HUES48 (cell line): ENCODE results near the gene E2F2.
"Not testable (repeated sequence)": the region's sequence is repeated elsewhere in the genome, so short reads cannot be mapped to it uniquely, and the experiment has no call there.

ENCODE experiments used
- H3K27ac ChIP-seq: one replicate; pipeline ENCODE4 v1.7.0; 2013; ENCODE audit warnings: low read depth, low read length, inconsistent platforms
- H3K27me3 ChIP-seq: 2 replicates; pipeline ENCODE4 v1.6.1; 2013; ENCODE audit warnings: mild to moderate bottlenecking, low read length; ENCODE audit not compliant: control insufficient read depth, insufficient read depth
- H3K36me3 ChIP-seq: 2 replicates; pipeline ENCODE4 v1.6.1; 2013; ENCODE audit warnings: low read length; ENCODE audit not compliant: control insufficient read depth, insufficient read depth
- H3K4me1 ChIP-seq: 2 replicates; pipeline ENCODE4 v1.6.1; 2013; ENCODE audit warnings: mild to moderate bottlenecking, low read length; ENCODE audit not compliant: control insufficient read depth, insufficient read depth
- H3K4me3 ChIP-seq: 2 replicates; pipeline ENCODE4 v1.5.1; 2013; ENCODE audit warnings: mild to moderate bottlenecking, low read depth, low read length
- H3K9ac ChIP-seq: 2 replicates; pipeline ENCODE4 v1.6.1; 2013; ENCODE audit warnings: mild to moderate bottlenecking, low read depth, low read length, moderate library complexity
- H3K9me3 ChIP-seq: 2 replicates; pipeline ENCODE4 v1.6.1; 2013; ENCODE audit warnings: low read length; ENCODE audit not compliant: control insufficient read depth, insufficient read depth

E2F2 gene

GRCh38 chr1:23543707-23544443, 12.8 kb upstream of the E2F2 start:
- no peak overlapping the region for H3K9ac ChIP-seq
- H3K36me3 ChIP-seq = no peaks in the 10 kb centered on the region
- no peak overlapping the region for H3K4me3 ChIP-seq
- H3K27me3 ChIP-seq = no peaks in the 10 kb centered on the region
- H3K4me1 ChIP-seq = peaks cover 4% of the 10 kb centered on the region; the same call in 1 of the 2 replicates
- H3K27ac ChIP-seq = no peak overlapping the region
- no peaks in the 10 kb centered on the region for H3K9me3 ChIP-seq

- not testable (repeated sequence) for H3K36me3 ChIP-seq, H3K4me3 ChIP-seq, H3K9ac ChIP-seq, H3K27me3 ChIP-seq, H3K4me1 ChIP-seq, H3K27ac ChIP-seq, H3K9me3 ChIP-seq
Measured at GRCh38 chr1:23542940-23543339, 11.9 kb upstream of the E2F2 start.

- no peaks in the 10 kb centered on the region for H3K27me3 ChIP-seq
- no peaks in the 10 kb centered on the region for H3K9me3 ChIP-seq
- no peaks in the 10 kb centered on the region for H3K4me1 ChIP-seq
- no peak overlapping the region for H3K4me3 ChIP-seq
- H3K27ac ChIP-seq = peak overlapping the region; percentile 21
- no peaks in the 10 kb centered on the region for H3K36me3 ChIP-seq
- H3K9ac ChIP-seq = no peak overlapping the region
Measured at GRCh38 chr1:23539698-23540266, 8.7 kb upstream of the E2F2 start.

GRCh38 chr1:23537296-23537973, 6.4 kb upstream of the E2F2 start:
- H3K27ac ChIP-seq = no peak overlapping the region
- H3K9ac ChIP-seq = no peak overlapping the region
- H3K36me3 ChIP-seq = no peaks in the 10 kb centered on the region
- H3K27me3 ChIP-seq = peaks cover 12% of the 10 kb centered on the region
- no peak overlapping the region for H3K4me3 ChIP-seq
- no peaks in the 10 kb centered on the region for H3K9me3 ChIP-seq
- H3K4me1 ChIP-seq = no peaks in the 10 kb centered on the region

GRCh38 chr1:23533246-23534023, 2.4 kb upstream of the E2F2 start:
- H3K4me3 ChIP-seq = no peak overlapping the region
- H3K4me1 ChIP-seq = peaks cover 14% of the 10 kb centered on the region
- no peak overlapping the region for H3K9ac ChIP-seq
- H3K27me3 ChIP-seq = peaks cover 40% of the 10 kb centered on the region
- no peak overlapping the region for H3K27ac ChIP-seq
- no peaks in the 10 kb centered on the region for H3K36me3 ChIP-seq
- H3K9me3 ChIP-seq = no peaks in the 10 kb centered on the region

- H3K27ac ChIP-seq = peak overlapping the region; percentile 44
- H3K27me3 ChIP-seq = peaks cover 40% of the 10 kb centered on the region
- H3K9ac ChIP-seq = peak overlapping the region; percentile 55; the same call in 1 of the 2 replicates
- peaks cover 14% of the 10 kb centered on the region for H3K4me1 ChIP-seq
- H3K4me3 ChIP-seq = peak overlapping the region; percentile 42
- H3K9me3 ChIP-seq = no peaks in the 10 kb centered on the region
- no peaks in the 10 kb centered on the region for H3K36me3 ChIP-seq
Measured at GRCh38 chr1:23531562-23532094, 595 bp upstream of the E2F2 start.

GRCh38 chr1:23530087-23530746, 816 bp downstream of the E2F2 start:
- Histone ChIP-seq H3K9ac (peak overlapping the region; percentile 75; the same call in 1 of the 2 replicates), H3K9me3 (no peaks in the 10 kb centered on the region), H3K27me3 (peaks cover 40% of the 10 kb centered on the region), H3K4me1 (peaks cover 23% of the 10 kb centered on the region), H3K36me3 (no peaks in the 10 kb centered on the region), H3K4me3 (peak overlapping the region; percentile 72), H3K27ac (no peak overlapping the region)

- Histone ChIP-seq H3K9me3 (no peaks in the 10 kb centered on the region), H3K4me1 (peaks cover 25% of the 10 kb centered on the region), H3K9ac (no peak overlapping the region), H3K36me3 (no peaks in the 10 kb centered on the region), H3K4me3 (no peak overlapping the region), H3K27ac (no peak overlapping the region), H3K27me3 (peaks cover 40% of the 10 kb centered on the region)
Measured at GRCh38 chr1:23529146-23530086, 1.6 kb downstream of the E2F2 start.

- H3K4me1 ChIP-seq = peaks cover 25% of the 10 kb centered on the region
- no peaks in the 10 kb centered on the region for H3K36me3 ChIP-seq
- no peak overlapping the region for H3K27ac ChIP-seq
- H3K27me3 ChIP-seq = peaks cover 38% of the 10 kb centered on the region
- H3K9ac ChIP-seq = no peak overlapping the region
- no peaks in the 10 kb centered on the region for H3K9me3 ChIP-seq
- no peak overlapping the region for H3K4me3 ChIP-seq
Measured at GRCh38 chr1:23528250-23528978, 2.6 kb downstream of the E2F2 start.
